Transverse colon (tissue), 4 donors: ENCODE results near the gene ZBTB9. TPM values are rescaled to one million over a fixed set of nuclear protein-coding genes. Genes with fewer than 3 reads are reported as not detected.

Experiments used
- DNase-seq: peaks from one replicate; pipeline ENCODE4 v3.0.0-alpha.2; 2019
- H3K27ac ChIP-seq, 4 donors: fragments of 200-600 bp; sonication (generic); 2 replicates each; pipeline ENCODE4 v1.5.1; 2016 to 2018; ENCODE audit warnings: inconsistent platforms in 4 of 4
- H3K27me3 ChIP-seq: fragments of 200-600 bp; sonication (generic); 2 replicates; pipeline ENCODE4 v1.5.1; 2017; ENCODE audit warnings: inconsistent platforms
- H3K36me3 ChIP-seq, 4 donors: fragments of 200-600 bp; sonication (generic); 2 replicates each; pipeline ENCODE4 v1.5.1; 2017 to 2019; ENCODE audit warnings: inconsistent platforms in 4 of 4
- H3K4me1 ChIP-seq, 4 donors: fragments of 200-600 bp; sonication (generic); 2 replicates each; pipeline ENCODE4 v1.5.1; 2017 to 2020; ENCODE audit warnings: inconsistent platforms in 4 of 4
- H3K4me3 ChIP-seq, 4 donors: fragments of 200-600 bp; sonication (generic); 1 replicate in 1 of 4; 2 replicates in 3 of 4; pipeline versions ENCODE4 v1.5.1 to v1.6.1; 2017 to 2019; ENCODE audit warnings: inconsistent platforms in 4 of 4
- H3K9me3 ChIP-seq, 2 donors: fragments of 200-600 bp; sonication (generic); 2 replicates each; pipeline ENCODE4 v1.5.1; 2017 to 2019; ENCODE audit warnings: inconsistent platforms in 2 of 2
- EP300 ChIP-seq: sonication (generic); formaldehyde crosslinking; IDR thresholded peaks from one replicate; pipeline ENCODE4 v1.6.1; 2017; ENCODE audit warnings: antibody characterized with exemption, low read depth
- POLR2A ChIP-seq: fragments of 450-650 bp; IDR thresholded peaks from one replicate; pipeline ENCODE4 v1.6.1; 2016; ENCODE audit warnings: antibody characterized with exemption, mild to moderate bottlenecking, moderate library complexity
- POLR2AphosphoS5 ChIP-seq, 3 donors: sonication (generic); formaldehyde crosslinking; IDR thresholded peaks; one replicate each; pipeline ENCODE4 v1.6.1; 2016; ENCODE audit warnings: antibody characterized with exemption in 3 of 3
- WGBS, 2 donors: methylation state at CpG; one replicate each; pipeline ENCODE4 v1.1.5; 2018; ENCODE audit warnings: low coverage in 1 of 2; 5-methylcytosine and 5-hydroxymethylcytosine counted together
- in situ Hi-C, 4 donors: fragments of 200-750 bp; cut with MboI; loops; one replicate each; pipeline versions ENCODE4 v1.15.0 to v1.15.1; 2017; ENCODE audit warnings: low sequenced_read_pairs in 3 of 4, low pct_ligation_motif_present in 1 of 4, low pct_unique_long_range_greater_than_20kb in 1 of 4
- intact Hi-C: fragments of 100-400 bp; cut with DNase I; formaldehyde crosslinking; loops from one replicate; pipeline ENCODE4 v1.15.1; 2023; ENCODE audit warnings: low total_unique reads
- total RNA-seq, 4 donors: library from RNA; depleted of rRNA; stranded (reverse); fragments of >200 nt; gene quantifications; one replicate each; pipeline ENCODE4 v1.1.0, GENCODE V29; 2016
- TF ChIP-seq, protein P1 (sequence below), 5 experiments: fragments of 200-600 bp in 3 of 5; fragments of 450-650 bp in 2 of 5; sonication (generic) in 3 of 5; IDR thresholded peaks; 1 replicate in 2 of 5; 2 replicates in 3 of 5; pipeline ENCODE4 v1.5.1; 2016 to 2017; ENCODE audit warnings: antibody characterized with exemption in 5 of 5, inconsistent platforms in 3 of 5, mild to moderate bottlenecking in 2 of 5, moderate library complexity in 1 of 5

The ZBTB9 gene
- total RNA-seq, 4 donors from 2014 or later: 2.2 to 3.2 TPM; not detected in 2

DNA sequence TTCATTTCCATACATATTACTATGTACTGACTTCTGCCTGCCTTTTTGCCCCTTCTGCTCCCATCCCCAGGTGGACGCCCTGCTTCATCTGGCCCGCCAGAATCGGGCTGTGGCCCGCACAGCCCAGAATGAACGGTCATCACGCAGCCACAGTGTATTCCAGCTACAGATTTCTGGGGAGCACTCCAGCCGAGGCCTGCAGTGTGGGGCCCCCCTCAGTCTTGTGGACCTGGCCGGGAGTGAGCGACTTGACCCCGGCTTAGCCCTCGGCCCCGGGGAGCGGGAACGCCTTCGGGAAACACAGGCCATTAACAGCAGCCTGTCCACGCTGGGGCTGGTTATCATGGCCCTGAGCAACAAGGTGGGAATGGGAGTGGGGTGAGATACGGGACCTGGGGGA is 48.2 kb upstream of the ZBTB9 start:
- WGBS, 2 donors: 93 to 96% methylated on average over 6 to 17 of the region's 17 CpGs
- intact Hi-C loops: no loop called here
- peaks cover 0 to 9% (median 4%) of the 10 kb centered on the region in 4 donors for H3K4me1 ChIP-seq
- no peak for DNase-seq
- H3K27ac ChIP-seq: no peak overlapping the region
- H3K9me3 ChIP-seq: no peaks in the 10 kb centered on the region
- in situ Hi-C loops: loop anchor here in 1 of 4 donors (25.0 kb wide), 1 partner anchor 444 kb away; the partner anchor contains the start of genes BRD2 and HLA-DMA
- H3K4me3 ChIP-seq: no peak overlapping the region
- H3K27me3 ChIP-seq: no peaks in the 10 kb centered on the region
- no peak for TF ChIP-seq POLR2A
- TF ChIP-seq, protein P1, sequence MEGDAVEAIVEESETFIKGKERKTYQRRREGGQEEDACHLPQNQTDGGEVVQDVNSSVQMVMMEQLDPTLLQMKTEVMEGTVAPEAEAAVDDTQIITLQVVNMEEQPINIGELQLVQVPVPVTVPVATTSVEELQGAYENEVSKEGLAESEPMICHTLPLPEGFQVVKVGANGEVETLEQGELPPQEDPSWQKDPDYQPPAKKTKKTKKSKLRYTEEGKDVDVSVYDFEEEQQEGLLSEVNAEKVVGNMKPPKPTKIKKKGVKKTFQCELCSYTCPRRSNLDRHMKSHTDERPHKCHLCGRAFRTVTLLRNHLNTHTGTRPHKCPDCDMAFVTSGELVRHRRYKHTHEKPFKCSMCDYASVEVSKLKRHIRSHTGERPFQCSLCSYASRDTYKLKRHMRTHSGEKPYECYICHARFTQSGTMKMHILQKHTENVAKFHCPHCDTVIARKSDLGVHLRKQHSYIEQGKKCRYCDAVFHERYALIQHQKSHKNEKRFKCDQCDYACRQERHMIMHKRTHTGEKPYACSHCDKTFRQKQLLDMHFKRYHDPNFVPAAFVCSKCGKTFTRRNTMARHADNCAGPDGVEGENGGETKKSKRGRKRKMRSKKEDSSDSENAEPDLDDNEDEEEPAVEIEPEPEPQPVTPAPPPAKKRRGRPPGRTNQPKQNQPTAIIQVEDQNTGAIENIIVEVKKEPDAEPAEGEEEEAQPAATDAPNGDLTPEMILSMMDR (IDR thresholded peaks at IDR 0.05): no peak
- no peak for TF ChIP-seq POLR2AphosphoS5 (IDR thresholded peaks at IDR 0.05)
- no peak for TF ChIP-seq EP300
- no peaks in the 10 kb centered on the region for H3K36me3 ChIP-seq

GRCh38 chr6:33407132-33407718 is 47.2 kb upstream of the ZBTB9 start:
- 79 to 84% methylated on average over 4 to 5 of the region's 5 CpGs for WGBS, 2 donors
- Histone ChIP-seq H3K9me3 (no peaks in the 10 kb centered on the region), H3K27me3 (no peaks in the 10 kb centered on the region), H3K36me3 (no peaks in the 10 kb centered on the region), H3K27ac (no peak overlapping the region), H3K4me3 (no peak overlapping the region), H3K4me1 (peaks cover 7 to 19% (median 14%) of the 10 kb centered on the region in 4 donors)
- DNase-seq: no peak
- TF ChIP-seq, protein P1 (IDR thresholded peaks at IDR 0.05): peak in 2 of 5 experiments; percentile 17 to 20
- no peak for TF ChIP-seq EP300
- intact Hi-C loops (no loop called here), in situ Hi-C loops (loop anchor here in 1 of 4 donors (25.0 kb wide), 1 partner anchor 445 kb away; the partner anchor contains the start of genes BRD2 and HLA-DMA)

DNA sequence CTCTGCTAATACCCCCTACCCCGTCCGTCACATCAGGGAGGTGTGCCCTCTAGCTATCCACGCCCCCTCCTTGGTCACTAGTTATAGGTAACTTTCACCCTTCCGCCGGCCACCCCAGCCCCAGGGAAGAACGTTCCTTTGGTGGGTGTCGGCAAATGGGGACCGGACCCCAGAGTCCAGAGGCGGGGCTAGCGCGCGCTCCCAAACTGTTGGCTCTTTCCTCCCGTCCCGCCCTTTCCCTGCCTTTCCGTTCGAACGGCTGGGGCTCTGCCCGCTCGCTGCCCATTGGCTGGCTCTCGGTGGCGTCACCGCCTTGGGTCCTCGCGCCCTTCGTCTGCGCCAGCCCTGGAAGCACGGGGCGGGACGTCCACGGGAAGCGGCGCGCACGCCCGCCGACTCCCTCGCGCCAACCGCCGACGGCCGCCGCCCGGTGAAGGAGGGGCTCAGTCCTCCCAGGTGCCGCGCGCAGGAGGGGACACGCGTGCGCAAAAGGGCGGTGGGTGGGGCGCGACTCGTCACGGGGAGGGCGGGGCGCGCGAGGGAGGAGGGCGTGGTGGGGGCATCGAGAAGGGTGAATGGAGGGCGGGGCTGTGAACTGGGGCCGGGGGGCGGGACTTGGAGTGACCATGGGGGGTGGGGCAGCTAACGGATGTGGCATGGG is 44.2 kb upstream of the ZBTB9 start:
- H3K27ac ChIP-seq: peak overlapping the region; percentile 97 to 99 (median 98)
- H3K4me3 ChIP-seq: peak overlapping the region; percentile 95 to 99 (median 96)
- peaks cover 0 to 16% (median 8%) of the 10 kb centered on the region in 4 donors for H3K36me3 ChIP-seq
- peaks cover 12 to 32% (median 19%) of the 10 kb centered on the region in 4 donors for H3K4me1 ChIP-seq
- peak; percentile 98 for DNase-seq
- in situ Hi-C loops: loop anchor here in 1 of 4 donors (25.0 kb wide), 1 partner anchor 448 kb away; the partner anchor contains the start of genes BRD2 and HLA-DMA
- 0% methylated on average over 49 of the region's 65 CpGs; no CpG with 5 or more reads in 1 of the 2 donors for WGBS, 2 donors
- intact Hi-C loops: loop anchor here (10.0 kb wide), 1 partner anchor 95 kb away; the partner anchor contains the start of genes TAPBP and ZBTB22
- H3K27me3 ChIP-seq: no peaks in the 10 kb centered on the region
- TF ChIP-seq POLR2A: peak; percentile 77
- TF ChIP-seq, protein P1 (IDR thresholded peaks at IDR 0.05): no peak
- peak; percentile 54 to 82 (median 72) for TF ChIP-seq POLR2AphosphoS5 (IDR thresholded peaks at IDR 0.05)
- TF ChIP-seq EP300: no peak
- no peaks in the 10 kb centered on the region for H3K9me3 ChIP-seq
